Fibroblast of mammary gland (primary cell): ENCODE results near the gene NQO1.

Experiments
- DNase-seq: peaks from one replicate; pipeline ENCODE4 v3.0.0-alpha.2; 2010; ENCODE audit warnings: low read depth
- H3K4me3 ChIP-seq: 2 replicates; pipeline ENCODE4 v1.5.1; 2011; ENCODE audit warnings: low read depth, mild to moderate bottlenecking, low read length, moderate library complexity; ENCODE audit not compliant: control insufficient read depth
- CTCF ChIP-seq: conservative IDR thresholded peaks from 2 replicates; pipeline ENCODE4 v1.5.1; 2011; ENCODE audit warnings: low read depth, low read length, inconsistent platforms; ENCODE audit not compliant: control insufficient read depth, insufficient read depth

Gene NQO1

GRCh38 chr16:69726313-69727060, at the start of gene NQO1:
Gene NQO1 (minus strand): TSS chr16:69726560. CDS start chr16:69726439, 121 bp downstream.
- H3K4me3 ChIP-seq = peak within 1 kb of the TSS; percentile 84
- no peak for TF ChIP-seq CTCF
- DNase-seq = peak; percentile 97

- no peak for DNase-seq
- no peak for TF ChIP-seq CTCF
- no peak overlapping the region for H3K4me3 ChIP-seq
Observed at GRCh38 chr16:69775563-69775962, 49.2 kb upstream of the NQO1 start.

GRCh38 chr16:69773260-69773947, 47.0 kb upstream of the NQO1 start:
- no peak for TF ChIP-seq CTCF
- DNase-seq = no peak
- H3K4me3 ChIP-seq = no peak overlapping the region

GRCh38 chr16:69771651-69771967, 45.2 kb upstream of the NQO1 start:
- H3K4me3 ChIP-seq = no peak overlapping the region
- DNase-seq = no peak
- TF ChIP-seq CTCF = no peak

- DNase-seq = no peak
- no peak overlapping the region for H3K4me3 ChIP-seq
- TF ChIP-seq CTCF = no peak
Observed at GRCh38 chr16:69769404-69769803, 43.0 kb upstream of the NQO1 start.

GRCh38 chr16:69768666-69769065, 42.3 kb upstream of the NQO1 start:
- no peak for DNase-seq
- no peak for TF ChIP-seq CTCF
- H3K4me3 ChIP-seq = no peak overlapping the region
